ENCODE data around the gene ZWILCH. TPM values are rescaled to one million over a fixed set of nuclear protein-coding genes. Genes with fewer than 3 reads are reported as not detected.

The ZWILCH gene
- total RNA-seq, 1 donor from 2014 or later = 15.5 TPM

- H3K27me3 ChIP-seq (ENCODE audit: insufficient read depth, low read length) = no peaks in the 10 kb centered on the region
- peaks cover 7% of the 10 kb centered on the region for H3K36me3 ChIP-seq (ENCODE audit: insufficient read depth, low read length)
- TF ChIP-seq CTCF (IDR thresholded peaks at IDR 0.05; ENCODE audit: insufficient read depth, low read depth, low read length) = no peak
- no peak for TF ChIP-seq EZH2 (IDR thresholded peaks at IDR 0.05; ENCODE audit: insufficient read depth, low read length)
- no peaks in the 10 kb centered on the region for H3K9me3 Mint-ChIP-seq (ENCODE audit: unreplicated experiment)
- H3K4me1 ChIP-seq (ENCODE audit: insufficient read depth, low read length) = peaks cover 8% of the 10 kb centered on the region
- H3K27ac Mint-ChIP-seq (ENCODE audit: unreplicated experiment) = peak overlapping the region; percentile 29
- no peak overlapping the region for H3K27ac ChIP-seq (ENCODE audit: low read depth, low read length)
- no peaks in the 10 kb centered on the region for H3K9me3 ChIP-seq (ENCODE audit: insufficient read depth, low read depth, low read length)
- no peak overlapping the region for H3K4me3 ChIP-seq (ENCODE audit: insufficient read depth, low read depth, low read length)
- no peak overlapping the region for H3K4me2 ChIP-seq (ENCODE audit: low read length)
- peaks cover 28% of the 10 kb centered on the region for H3K4me1 Mint-ChIP-seq (ENCODE audit: low read depth, unreplicated experiment)
- peaks cover 5% of the 10 kb centered on the region for H3K79me2 ChIP-seq (ENCODE audit: insufficient read depth, low read length)
- no peak for FAIRE-seq
- H2AFZ ChIP-seq (ENCODE audit: low read depth, low read length) = no peak overlapping the region
- peaks cover 19% of the 10 kb centered on the region for H3K36me3 Mint-ChIP-seq (ENCODE audit: low read depth, unreplicated experiment)
- H4K20me1 ChIP-seq (ENCODE audit: insufficient read depth, low read length) = peaks cover 46% of the 10 kb centered on the region
- H3K4me3 Mint-ChIP-seq (ENCODE audit: unreplicated experiment) = peak overlapping the region; percentile 11
- peak; percentile 60 for DNase-seq (ENCODE audit: low read depth)
- no peak overlapping the region for H3K9ac ChIP-seq (ENCODE audit: low read length)
- H3K27me3 Mint-ChIP-seq (ENCODE audit: low read depth, unreplicated experiment) = no peaks in the 10 kb centered on the region
Observed at GRCh38 chr15:66481107-66481856, 23.8 kb upstream of the ZWILCH start.

GRCh38 chr15:66482539-66482938, 22.6 kb upstream of the ZWILCH start:
- H3K27ac ChIP-seq (ENCODE audit: low read depth, low read length) = no peak overlapping the region
- H3K4me1 ChIP-seq (ENCODE audit: insufficient read depth, low read length) = peaks cover 8% of the 10 kb centered on the region
- H3K36me3 ChIP-seq (ENCODE audit: insufficient read depth, low read length) = peaks cover 16% of the 10 kb centered on the region
- Mint-ChIP-seq H3K9me3 (ENCODE audit: unreplicated experiment) (no peaks in the 10 kb centered on the region), H3K27ac (ENCODE audit: unreplicated experiment) (no peak overlapping the region), H3K4me1 (ENCODE audit: low read depth, unreplicated experiment) (peaks cover 18% of the 10 kb centered on the region), H3K27me3 (ENCODE audit: low read depth, unreplicated experiment) (no peaks in the 10 kb centered on the region), H3K4me3 (ENCODE audit: unreplicated experiment) (no peak overlapping the region), H3K36me3 (ENCODE audit: low read depth, unreplicated experiment) (peaks cover 18% of the 10 kb centered on the region)
- no peaks in the 10 kb centered on the region for H3K27me3 ChIP-seq (ENCODE audit: insufficient read depth, low read length)
- FAIRE-seq (no peak), DNase-seq (ENCODE audit: low read depth) (no peak)
- peaks cover 38% of the 10 kb centered on the region for H4K20me1 ChIP-seq (ENCODE audit: insufficient read depth, low read length)
- no peak overlapping the region for H3K4me2 ChIP-seq (ENCODE audit: low read length)
- TF ChIP-seq EZH2 (IDR thresholded peaks at IDR 0.05; ENCODE audit: insufficient read depth, low read length) (no peak), CTCF (IDR thresholded peaks at IDR 0.05; ENCODE audit: insufficient read depth, low read depth, low read length) (no peak)
- no peak overlapping the region for H3K4me3 ChIP-seq (ENCODE audit: insufficient read depth, low read depth, low read length)
- H3K9me3 ChIP-seq (ENCODE audit: insufficient read depth, low read depth, low read length) = no peaks in the 10 kb centered on the region
- H3K9ac ChIP-seq (ENCODE audit: low read length) = no peak overlapping the region
- no peak overlapping the region for H2AFZ ChIP-seq (ENCODE audit: low read depth, low read length)
- peaks cover 9% of the 10 kb centered on the region for H3K79me2 ChIP-seq (ENCODE audit: insufficient read depth, low read length)

- no peak overlapping the region for H3K4me3 Mint-ChIP-seq (ENCODE audit: unreplicated experiment)
- TF ChIP-seq CTCF (IDR thresholded peaks at IDR 0.05; ENCODE audit: insufficient read depth, low read depth, low read length) (no peak), EZH2 (IDR thresholded peaks at IDR 0.05; ENCODE audit: insufficient read depth, low read length) (no peak)
- no peak overlapping the region for H2AFZ ChIP-seq (ENCODE audit: low read depth, low read length)
- H3K9me3 Mint-ChIP-seq (ENCODE audit: unreplicated experiment) = no peaks in the 10 kb centered on the region
- H3K4me1 ChIP-seq (ENCODE audit: insufficient read depth, low read length) = peaks cover 8% of the 10 kb centered on the region
- H3K27ac Mint-ChIP-seq (ENCODE audit: unreplicated experiment) = no peak overlapping the region
- DNase-seq (ENCODE audit: low read depth) = peak; percentile 77
- no peak overlapping the region for H3K4me2 ChIP-seq (ENCODE audit: low read length)
- H3K36me3 ChIP-seq (ENCODE audit: insufficient read depth, low read length) = peaks cover 22% of the 10 kb centered on the region
- H3K4me1 Mint-ChIP-seq (ENCODE audit: low read depth, unreplicated experiment) = peaks cover 18% of the 10 kb centered on the region
- H3K27me3 ChIP-seq (ENCODE audit: insufficient read depth, low read length) = no peaks in the 10 kb centered on the region
- H3K9me3 ChIP-seq (ENCODE audit: insufficient read depth, low read depth, low read length) = no peaks in the 10 kb centered on the region
- H3K9ac ChIP-seq (ENCODE audit: low read length) = no peak overlapping the region
- H3K27ac ChIP-seq (ENCODE audit: low read depth, low read length) = no peak overlapping the region
- H3K27me3 Mint-ChIP-seq (ENCODE audit: low read depth, unreplicated experiment) = no peaks in the 10 kb centered on the region
- peaks cover 24% of the 10 kb centered on the region for H3K36me3 Mint-ChIP-seq (ENCODE audit: low read depth, unreplicated experiment)
- no peak overlapping the region for H3K4me3 ChIP-seq (ENCODE audit: insufficient read depth, low read depth, low read length)
- FAIRE-seq = no peak
- peaks cover 5% of the 10 kb centered on the region for H3K79me2 ChIP-seq (ENCODE audit: insufficient read depth, low read length)
- peaks cover 35% of the 10 kb centered on the region for H4K20me1 ChIP-seq (ENCODE audit: insufficient read depth, low read length)
Observed at GRCh38 chr15:66483131-66483566, 22.0 kb upstream of the ZWILCH start.

Data from astrocyte (in vitro differentiated cells and primary cell).